Progenitor cell of endocrine pancreas (in vitro differentiated cells): ENCODE results near the gene RERE. TPM values are rescaled to one million over a fixed set of nuclear protein-coding genes. Genes with fewer than 3 reads are reported as not detected.

ENCODE experiments used
- DNase-seq: peaks from one replicate; pipeline ENCODE4 v3.0.0; 2021; ENCODE audit warnings: low spot score; ENCODE audit not compliant: unreplicated experiment
- H3K27ac Mint-ChIP-seq: 2 replicates; pipeline ENCODE4 v1.8.0; 2021; ENCODE audit warnings: mild to moderate bottlenecking, moderate library complexity, mixed read lengths
- H3K27me3 Mint-ChIP-seq: 2 replicates; pipeline ENCODE4 v1.8.0; 2021; ENCODE audit warnings: mixed read lengths
- H3K36me3 Mint-ChIP-seq: 2 replicates; pipeline ENCODE4 v1.8.0; 2022; ENCODE audit warnings: mixed read lengths; ENCODE audit not compliant: insufficient read depth
- H3K4me1 Mint-ChIP-seq: 2 replicates; pipeline ENCODE4 v1.8.0; 2021; ENCODE audit warnings: low read depth, mixed read lengths
- H3K4me3 Mint-ChIP-seq: 2 replicates; pipeline ENCODE4 v1.8.0; 2021; ENCODE audit warnings: low read depth, mild to moderate bottlenecking, moderate library complexity, mixed read lengths
- H3K9me3 Mint-ChIP-seq: 2 replicates; pipeline ENCODE4 v1.8.0; 2021; ENCODE audit warnings: low read depth, mixed read lengths
- total RNA-seq: library from RNA; stranded (reverse); gene quantifications from 2 replicates; pipeline ENCODE4 v1.2.1, GENCODE V29; 2021
- TF ChIP-seq, protein P1 (sequence below): fragments of 200-600 bp; sonication (generic); IDR thresholded peaks from one replicate; pipeline ENCODE4 v1.5.0; 2021; ENCODE audit warnings: antibody characterized with exemption, mild to moderate bottlenecking; ENCODE audit not compliant: unreplicated experiment

The RERE gene
- total RNA-seq, 1 donor from 2014 or later = 329 TPM

DNA sequence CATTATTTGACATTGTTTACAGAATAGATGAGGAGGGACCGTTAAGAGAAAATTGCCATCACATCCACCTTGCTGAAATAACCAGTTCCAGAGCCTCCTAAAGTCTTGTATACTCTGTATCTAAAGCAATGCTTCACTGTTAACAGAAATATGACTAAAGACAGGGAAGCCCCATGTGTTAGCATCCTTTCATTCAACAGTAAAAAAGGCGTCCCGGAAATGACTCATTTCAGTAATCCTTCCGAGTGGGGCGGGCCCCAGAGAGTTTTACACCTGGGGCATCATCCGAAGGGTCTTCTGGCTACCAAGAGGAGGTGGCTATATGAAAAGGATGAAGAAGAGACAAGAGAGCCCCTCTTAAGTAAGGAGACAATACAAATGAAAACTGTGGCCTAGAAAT lies 272.4 kb downstream of the RERE start:
- peak overlapping the region; percentile 41 for H3K27ac Mint-ChIP-seq
- H3K9me3 Mint-ChIP-seq = peaks cover 2% of the 10 kb centered on the region
- H3K27me3 Mint-ChIP-seq = no peaks in the 10 kb centered on the region
- H3K36me3 Mint-ChIP-seq = peaks cover 42% of the 10 kb centered on the region
- H3K4me1 Mint-ChIP-seq = peaks cover 27% of the 10 kb centered on the region
- no peak for DNase-seq
- H3K4me3 Mint-ChIP-seq = no peak overlapping the region
- TF ChIP-seq, protein P1, sequence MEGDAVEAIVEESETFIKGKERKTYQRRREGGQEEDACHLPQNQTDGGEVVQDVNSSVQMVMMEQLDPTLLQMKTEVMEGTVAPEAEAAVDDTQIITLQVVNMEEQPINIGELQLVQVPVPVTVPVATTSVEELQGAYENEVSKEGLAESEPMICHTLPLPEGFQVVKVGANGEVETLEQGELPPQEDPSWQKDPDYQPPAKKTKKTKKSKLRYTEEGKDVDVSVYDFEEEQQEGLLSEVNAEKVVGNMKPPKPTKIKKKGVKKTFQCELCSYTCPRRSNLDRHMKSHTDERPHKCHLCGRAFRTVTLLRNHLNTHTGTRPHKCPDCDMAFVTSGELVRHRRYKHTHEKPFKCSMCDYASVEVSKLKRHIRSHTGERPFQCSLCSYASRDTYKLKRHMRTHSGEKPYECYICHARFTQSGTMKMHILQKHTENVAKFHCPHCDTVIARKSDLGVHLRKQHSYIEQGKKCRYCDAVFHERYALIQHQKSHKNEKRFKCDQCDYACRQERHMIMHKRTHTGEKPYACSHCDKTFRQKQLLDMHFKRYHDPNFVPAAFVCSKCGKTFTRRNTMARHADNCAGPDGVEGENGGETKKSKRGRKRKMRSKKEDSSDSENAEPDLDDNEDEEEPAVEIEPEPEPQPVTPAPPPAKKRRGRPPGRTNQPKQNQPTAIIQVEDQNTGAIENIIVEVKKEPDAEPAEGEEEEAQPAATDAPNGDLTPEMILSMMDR = no peak

DNA sequence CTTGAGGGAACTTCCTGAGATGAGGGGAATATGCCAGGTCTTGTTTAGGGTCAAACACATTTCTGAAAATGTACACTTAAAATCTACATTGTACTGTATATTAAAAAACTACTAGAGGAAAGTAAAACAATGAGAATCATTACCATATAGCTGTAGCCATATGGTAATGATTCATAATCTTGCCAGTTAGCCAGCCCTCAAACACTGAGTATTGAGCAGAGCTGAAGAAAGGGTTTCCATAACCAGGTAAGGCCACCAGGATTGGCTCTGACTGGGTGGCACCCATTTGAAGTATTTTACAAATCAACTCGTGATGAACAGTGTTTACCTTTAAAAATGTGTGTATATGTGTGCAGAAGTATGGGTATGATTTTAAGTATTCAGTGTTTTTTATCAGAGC lies 272.8 kb downstream of the RERE start:
- peaks cover 42% of the 10 kb centered on the region for H3K36me3 Mint-ChIP-seq
- H3K4me3 Mint-ChIP-seq = no peak overlapping the region
- TF ChIP-seq, protein P1 = no peak
- DNase-seq = no peak
- H3K27me3 Mint-ChIP-seq = no peaks in the 10 kb centered on the region
- H3K4me1 Mint-ChIP-seq = peaks cover 24% of the 10 kb centered on the region
- peak overlapping the region; percentile 28 for H3K27ac Mint-ChIP-seq
- peaks cover 2% of the 10 kb centered on the region for H3K9me3 Mint-ChIP-seq

DNA sequence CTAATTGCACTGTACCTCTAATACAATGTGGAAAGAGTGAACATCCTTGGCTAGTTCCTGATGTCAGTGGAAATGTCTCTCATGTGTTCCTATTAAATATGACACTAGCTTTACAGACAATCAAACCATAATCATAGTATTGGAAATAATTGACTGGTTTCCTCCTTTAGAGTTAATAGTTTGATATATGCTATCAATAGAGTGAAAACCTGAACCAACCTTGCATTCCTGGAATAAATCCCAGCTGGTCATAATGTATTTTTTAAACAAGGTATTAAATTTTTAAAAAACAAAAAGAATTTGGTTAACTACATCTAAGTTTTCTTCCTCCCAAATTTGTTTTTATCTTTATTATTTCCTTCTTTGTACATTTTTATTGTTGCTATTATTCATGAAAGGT lies 273.5 kb downstream of the RERE start:
- no peak for DNase-seq
- H3K4me1 Mint-ChIP-seq = peaks cover 19% of the 10 kb centered on the region
- H3K27me3 Mint-ChIP-seq = no peaks in the 10 kb centered on the region
- no peak overlapping the region for H3K27ac Mint-ChIP-seq
- TF ChIP-seq, protein P1 = no peak
- H3K9me3 Mint-ChIP-seq = peaks cover 2% of the 10 kb centered on the region
- no peak overlapping the region for H3K4me3 Mint-ChIP-seq
- peaks cover 44% of the 10 kb centered on the region for H3K36me3 Mint-ChIP-seq

DNA sequence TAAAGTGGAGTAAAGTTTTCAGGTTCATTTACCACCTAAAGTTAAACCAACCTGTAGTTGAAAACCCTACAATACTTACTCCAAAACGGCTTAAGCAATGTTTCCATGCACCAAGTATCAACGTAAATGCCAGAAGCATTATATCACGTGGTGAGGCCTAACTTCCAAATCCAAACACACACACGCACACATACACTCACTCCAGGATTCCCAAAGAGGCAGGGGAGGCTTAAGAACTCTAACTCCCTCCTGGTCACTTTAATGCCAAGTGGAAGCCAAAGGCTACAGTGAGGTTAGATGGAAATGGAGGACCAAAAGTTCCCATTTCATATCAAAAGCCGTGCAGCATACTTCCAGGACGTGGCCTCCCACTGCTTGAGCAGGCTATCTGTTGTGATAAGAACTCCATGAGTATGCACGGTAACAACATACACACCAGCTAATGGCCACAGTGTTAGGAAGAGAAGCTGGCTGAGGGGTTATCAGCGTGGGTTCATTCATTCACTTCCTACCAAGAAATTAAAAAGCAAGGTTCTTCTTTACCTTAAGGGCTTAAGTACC lies 275.4 kb downstream of the RERE start:
- H3K36me3 Mint-ChIP-seq = peaks cover 36% of the 10 kb centered on the region
- H3K27ac Mint-ChIP-seq = peak overlapping the region; percentile 49
- H3K9me3 Mint-ChIP-seq = peaks cover 2% of the 10 kb centered on the region
- peaks cover 13% of the 10 kb centered on the region for H3K4me1 Mint-ChIP-seq
- H3K27me3 Mint-ChIP-seq = no peaks in the 10 kb centered on the region
- DNase-seq = no peak
- TF ChIP-seq, protein P1 = no peak
- H3K4me3 Mint-ChIP-seq = no peak overlapping the region

DNA sequence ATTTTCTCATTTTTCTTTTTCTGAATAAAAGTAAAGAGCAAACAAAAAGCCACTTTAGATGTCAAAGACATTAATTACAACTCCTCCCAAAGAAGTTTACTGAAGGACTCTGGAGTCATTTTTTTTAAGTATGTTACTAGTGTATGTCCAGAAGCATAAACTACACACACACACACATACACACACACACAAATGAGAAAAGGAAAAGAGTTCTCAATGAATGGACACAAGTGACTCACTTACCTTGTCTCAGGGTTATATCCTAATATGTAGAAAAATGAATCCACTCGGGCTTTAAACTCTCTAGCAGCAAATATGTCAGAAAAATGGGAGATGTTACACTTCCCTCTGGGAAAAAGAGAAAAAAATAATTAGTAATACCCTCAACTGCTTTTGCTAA lies 276.5 kb downstream of the RERE start:
- H3K4me3 Mint-ChIP-seq = no peak overlapping the region
- no peak for DNase-seq
- peak overlapping the region; percentile 67 for H3K27ac Mint-ChIP-seq
- TF ChIP-seq, protein P1 = no peak
- H3K27me3 Mint-ChIP-seq = no peaks in the 10 kb centered on the region
- H3K36me3 Mint-ChIP-seq = peaks cover 36% of the 10 kb centered on the region
- peaks cover 17% of the 10 kb centered on the region for H3K4me1 Mint-ChIP-seq
- H3K9me3 Mint-ChIP-seq = peaks cover 2% of the 10 kb centered on the region
